Skeletal muscle satellite cell (primary cell): ENCODE measurements around the gene GABRB1.

Experiments used
- H3K27me3 ChIP-seq: 2 replicates; pipeline ENCODE4 v1.7.0; 2013; ENCODE audit warnings: low read length; ENCODE audit not compliant: control insufficient read depth, insufficient read depth
- H3K36me3 ChIP-seq: 2 replicates; pipeline ENCODE4 v1.7.0; 2013; ENCODE audit warnings: mild to moderate bottlenecking, control low read depth, low read length; ENCODE audit not compliant: insufficient read depth
- H3K4me1 ChIP-seq: 2 replicates; pipeline ENCODE4 v1.7.0; 2013; ENCODE audit warnings: low read length; ENCODE audit not compliant: control insufficient read depth, insufficient read depth
- H3K4me2 ChIP-seq: 2 replicates; pipeline ENCODE4 v1.7.0; 2013; ENCODE audit warnings: mild to moderate bottlenecking, low read length
- H3K4me3 ChIP-seq: 2 replicates; pipeline ENCODE4 v1.7.0; 2013; ENCODE audit warnings: low read length
- H3K9ac ChIP-seq: 2 replicates; pipeline ENCODE4 v1.7.0; 2013; ENCODE audit warnings: mild to moderate bottlenecking, low read depth, low read length, moderate library complexity
- H3K9me3 ChIP-seq: replicated peaks from 2 replicates; pipeline ENCODE4 v1.7.0; 2013; ENCODE audit warnings: mild to moderate bottlenecking, control low read depth, low read length

Gene GABRB1

GRCh38 chr4:47444031-47444430, 412.7 kb downstream of the GABRB1 start:
- Histone ChIP-seq H3K4me1 (no peaks in the 10 kb centered on the region), H3K36me3 (no peaks in the 10 kb centered on the region), H3K9ac (no peak overlapping the region), H3K4me3 (no peak overlapping the region), H3K9me3 (no peaks in the 10 kb centered on the region), H3K27me3 (no peaks in the 10 kb centered on the region), H3K4me2 (no peak overlapping the region)

DNA sequence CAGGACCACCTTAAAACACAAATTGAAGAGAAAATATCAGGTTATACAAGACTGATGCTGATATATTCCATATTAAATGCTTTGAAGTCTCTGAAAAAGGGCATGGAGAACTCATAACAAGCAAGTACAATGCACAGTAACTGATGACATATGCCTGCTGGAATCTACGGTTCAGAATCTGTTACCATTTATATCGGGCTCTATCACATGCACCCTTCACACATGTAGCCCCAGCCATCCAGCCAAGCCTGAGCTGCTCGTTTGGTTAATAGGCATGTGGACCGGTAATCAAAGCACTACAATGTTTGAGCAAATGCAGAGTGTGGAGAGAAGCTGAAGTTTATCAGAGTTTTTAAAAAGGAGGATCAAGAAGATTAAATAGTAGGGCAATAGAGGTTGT, 420.3 kb downstream of the GABRB1 start:
- Histone ChIP-seq H3K36me3 (peaks cover 34% of the 10 kb centered on the region), H3K9me3 (no peaks in the 10 kb centered on the region), H3K4me3 (no peak overlapping the region), H3K9ac (no peak overlapping the region), H3K4me1 (no peaks in the 10 kb centered on the region), H3K4me2 (no peak overlapping the region), H3K27me3 (no peaks in the 10 kb centered on the region)

DNA sequence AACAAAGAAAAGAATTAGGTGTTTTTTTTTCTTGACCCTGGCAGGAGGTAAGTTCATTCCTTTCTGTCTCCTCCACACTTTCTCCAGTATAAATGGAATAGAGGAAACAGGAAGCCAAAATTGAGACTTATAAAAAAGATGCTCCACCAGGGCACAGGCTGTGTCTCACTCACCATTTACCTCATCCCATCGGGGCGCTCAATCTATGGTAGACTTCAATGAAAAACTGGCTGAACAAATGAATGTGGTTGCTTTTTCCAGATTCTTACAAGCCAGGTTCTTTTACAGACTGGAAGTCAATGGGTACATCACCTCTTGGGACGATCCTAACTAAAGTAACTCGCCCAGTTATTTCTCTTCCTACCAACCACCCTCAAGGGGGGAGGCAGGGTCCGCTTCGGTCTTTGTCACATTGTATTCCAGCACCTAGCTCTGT, 431.4 kb downstream of the GABRB1 start:
- Histone ChIP-seq H3K4me3 (peak overlapping the region; percentile 85), H3K9me3 (no peaks in the 10 kb centered on the region), H3K4me1 (peaks cover 10% of the 10 kb centered on the region), H3K4me2 (peak overlapping the region; percentile 79), H3K9ac (peak overlapping the region; percentile 86), H3K27me3 (no peaks in the 10 kb centered on the region), H3K36me3 (no peaks in the 10 kb centered on the region)

DNA sequence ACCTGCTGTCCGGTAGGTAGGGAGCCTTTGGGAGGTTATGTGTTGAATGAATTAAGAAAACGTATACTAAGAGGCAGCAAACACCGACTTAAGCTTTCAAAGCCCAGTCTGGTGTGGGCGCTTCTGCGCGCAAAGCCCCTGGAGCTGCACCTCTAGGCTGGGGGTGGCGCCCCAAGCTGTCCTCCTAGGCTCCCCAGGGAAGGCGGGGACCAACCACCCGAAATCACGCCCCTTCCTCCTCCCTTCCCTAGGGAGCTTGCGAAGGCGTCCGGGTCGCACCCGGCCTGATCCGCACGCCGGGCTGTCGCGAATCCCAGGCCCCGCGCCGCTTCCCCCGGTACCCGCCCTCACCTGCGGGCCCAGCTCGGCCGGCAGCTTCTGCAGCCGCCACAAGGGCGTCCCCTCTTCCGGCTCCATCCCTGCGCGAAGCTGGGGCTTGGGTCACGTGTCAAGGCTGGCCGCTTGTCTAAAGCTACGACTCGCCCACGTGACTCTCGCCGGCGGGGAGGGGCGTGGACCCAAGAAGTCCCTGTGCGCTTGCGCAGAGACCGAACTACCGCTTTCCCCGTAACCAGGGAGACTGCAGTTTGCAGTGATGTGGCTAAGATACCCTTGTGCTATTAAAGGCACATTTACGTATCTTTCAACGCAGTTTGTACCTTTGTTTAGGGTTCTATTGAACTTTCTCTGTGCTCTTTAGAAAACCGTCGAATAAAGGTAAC, 432.0 kb downstream of the GABRB1 start, which contains the start of gene COMMD8:
Gene COMMD8 (minus strand): TSS at position 468 of the 722 bp plus-strand sequence. CDS start 51 bp downstream, at position 417.
- H3K4me1 ChIP-seq: peaks cover 10% of the 10 kb centered on the region
- H3K9ac ChIP-seq: peak within 1 kb of the TSS; percentile 86
- no peaks in the 10 kb centered on the region for H3K36me3 ChIP-seq

GRCh38 chr4:47465004-47465403, 433.6 kb downstream of the GABRB1 start:
- H3K9ac ChIP-seq: no peak overlapping the region
- H3K9me3 ChIP-seq: no peaks in the 10 kb centered on the region
- H3K4me3 ChIP-seq: no peak overlapping the region
- H3K27me3 ChIP-seq: no peaks in the 10 kb centered on the region
- H3K4me1 ChIP-seq: peaks cover 16% of the 10 kb centered on the region
- no peak overlapping the region for H3K4me2 ChIP-seq
- no peaks in the 10 kb centered on the region for H3K36me3 ChIP-seq

More for the DNA sequence above, 432.0 kb downstream of the GABRB1 start, which contains the start of gene COMMD8:
- Histone ChIP-seq H3K4me3 (peak within 1 kb of the TSS; percentile 85), H3K4me2 (peak within 1 kb of the TSS; percentile 79), H3K27me3 (no peaks in the 10 kb centered on the region), H3K9me3 (no peaks in the 10 kb centered on the region)

DNA sequence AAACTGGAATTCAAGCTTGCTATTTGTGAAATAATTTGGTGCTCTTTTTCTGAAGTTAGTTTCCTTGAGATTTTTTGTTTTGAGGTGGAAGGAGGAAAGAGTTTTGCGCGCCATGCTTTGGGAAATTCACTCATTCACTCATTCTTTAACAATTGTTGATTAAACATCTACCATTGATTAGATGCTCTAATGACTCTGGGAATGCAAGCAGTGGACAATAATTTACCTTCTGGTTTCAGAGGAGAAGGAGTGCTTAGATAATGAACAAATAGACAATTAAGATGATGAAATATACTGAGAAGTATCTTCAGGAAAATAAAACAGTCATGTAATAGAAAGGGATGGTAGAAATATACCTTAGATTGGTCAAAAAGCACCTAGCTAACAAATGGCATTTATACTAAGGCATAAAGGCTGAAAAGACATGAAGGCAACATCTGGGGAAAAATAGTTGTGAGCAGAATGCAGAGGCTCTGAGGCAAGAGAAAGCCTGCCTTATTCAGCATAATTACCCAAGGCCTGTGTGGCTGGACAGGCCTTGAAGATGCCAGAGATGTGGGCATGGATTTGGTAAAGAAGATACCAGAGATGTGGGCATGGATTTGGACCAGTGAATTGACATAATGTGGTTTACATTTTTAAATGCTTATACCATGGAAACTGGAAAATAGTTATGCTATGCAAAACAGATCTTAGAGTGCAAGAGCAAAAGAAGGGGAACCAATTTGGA, 434.9 kb downstream of the GABRB1 start:
- Histone ChIP-seq H3K4me3 (no peak overlapping the region), H3K4me2 (no peak overlapping the region), H3K9ac (no peak overlapping the region), H3K4me1 (peaks cover 22% of the 10 kb centered on the region), H3K27me3 (no peaks in the 10 kb centered on the region), H3K36me3 (no peaks in the 10 kb centered on the region), H3K9me3 (no peaks in the 10 kb centered on the region)

- no peak overlapping the region for H3K9ac ChIP-seq
- H3K9me3 ChIP-seq: no peaks in the 10 kb centered on the region
- no peak overlapping the region for H3K4me3 ChIP-seq
- peaks cover 14% of the 10 kb centered on the region for H3K4me1 ChIP-seq
- H3K36me3 ChIP-seq: no peaks in the 10 kb centered on the region
- no peaks in the 10 kb centered on the region for H3K27me3 ChIP-seq
- H3K4me2 ChIP-seq: no peak overlapping the region
These were observed 437.5 kb downstream of the GABRB1 start for GRCh38 chr4:47468706-47469365.

DNA sequence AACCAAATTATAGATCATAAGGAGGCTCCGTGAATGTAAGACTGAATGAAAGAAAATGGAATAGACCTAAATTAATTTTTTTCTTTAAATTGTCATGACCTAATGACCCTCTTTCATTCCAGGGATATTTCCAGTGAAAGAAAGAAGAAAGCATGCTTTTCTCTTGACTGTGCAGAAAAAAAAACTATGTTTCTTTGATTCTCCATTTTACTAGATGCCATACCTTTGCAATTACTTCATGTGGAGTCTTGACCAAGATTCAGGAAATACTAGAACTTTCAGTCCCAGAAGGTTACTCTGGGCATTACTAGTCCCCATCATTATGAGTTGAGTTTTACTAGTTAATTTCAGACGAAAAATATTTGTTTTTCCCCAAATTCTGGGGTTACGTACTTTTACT, 438.6 kb downstream of the GABRB1 start:
- Histone ChIP-seq H3K27me3 (no peaks in the 10 kb centered on the region), H3K4me2 (peak overlapping the region; percentile 20), H3K36me3 (no peaks in the 10 kb centered on the region), H3K9me3 (no peaks in the 10 kb centered on the region), H3K9ac (no peak overlapping the region), H3K4me1 (peaks cover 12% of the 10 kb centered on the region), H3K4me3 (no peak overlapping the region)

GRCh38 chr4:47471064-47471463, 439.7 kb downstream of the GABRB1 start:
- no peaks in the 10 kb centered on the region for H3K27me3 ChIP-seq
- H3K9ac ChIP-seq: no peak overlapping the region
- peaks cover 12% of the 10 kb centered on the region for H3K4me1 ChIP-seq
- no peak overlapping the region for H3K4me2 ChIP-seq
- H3K36me3 ChIP-seq: no peaks in the 10 kb centered on the region
- H3K4me3 ChIP-seq: no peak overlapping the region
- H3K9me3 ChIP-seq: no peaks in the 10 kb centered on the region

DNA sequence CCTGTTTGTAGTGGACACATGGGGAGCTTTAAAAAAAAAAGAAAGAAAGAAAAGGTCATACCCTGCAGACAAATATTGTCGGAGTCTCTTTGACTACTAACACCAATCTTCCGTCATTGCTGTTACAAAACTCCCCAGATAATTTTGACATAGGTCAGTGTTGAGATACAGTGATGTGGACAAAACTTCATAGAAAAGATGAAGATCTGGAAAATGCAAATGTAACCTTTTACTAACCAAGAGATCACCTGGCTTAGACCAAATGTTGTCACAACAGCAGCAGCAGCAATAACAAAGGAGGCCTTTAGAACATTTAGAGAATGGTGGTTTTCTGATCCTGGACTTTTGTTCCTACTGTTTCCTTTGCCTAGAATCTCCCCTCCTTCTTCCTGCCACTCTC, 440.2 kb downstream of the GABRB1 start:
- H3K4me2 ChIP-seq: no peak overlapping the region
- H3K4me1 ChIP-seq: peaks cover 12% of the 10 kb centered on the region
- no peaks in the 10 kb centered on the region for H3K36me3 ChIP-seq
- H3K9ac ChIP-seq: no peak overlapping the region
- H3K9me3 ChIP-seq: no peaks in the 10 kb centered on the region
- no peaks in the 10 kb centered on the region for H3K27me3 ChIP-seq
- no peak overlapping the region for H3K4me3 ChIP-seq

DNA sequence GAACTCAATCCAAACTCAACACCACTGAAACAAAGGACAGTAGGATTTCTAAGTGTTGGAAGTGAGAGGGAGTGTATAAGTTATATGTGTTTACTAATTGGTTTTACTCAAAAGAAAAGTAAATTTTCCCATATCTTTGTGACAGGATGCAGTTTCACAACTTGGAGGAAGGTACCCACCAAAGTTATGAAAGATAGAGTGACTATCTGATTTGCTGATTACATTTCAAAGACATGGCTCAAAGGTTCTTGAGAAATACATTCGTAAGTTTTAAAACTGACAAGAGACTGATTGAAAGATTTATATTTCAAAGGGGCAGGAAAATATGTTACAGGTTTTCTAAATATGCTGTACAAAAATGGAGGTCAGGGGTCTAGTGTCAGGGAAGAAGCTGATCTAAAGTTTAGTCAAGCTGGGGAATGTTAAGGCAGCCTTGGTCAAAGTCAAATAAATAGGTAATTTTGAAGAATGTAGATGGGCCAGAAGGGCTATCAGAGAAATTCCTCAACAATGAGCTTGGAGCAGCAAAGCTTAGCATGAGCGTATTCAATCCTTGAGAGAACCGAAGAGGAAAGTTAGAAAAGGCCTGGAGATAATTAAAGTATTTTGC, 441.9 kb downstream of the GABRB1 start:
- H3K9ac ChIP-seq: no peak overlapping the region

More for the DNA sequence above, 441.9 kb downstream of the GABRB1 start:
- H3K4me1 ChIP-seq: peaks cover 12% of the 10 kb centered on the region
- no peaks in the 10 kb centered on the region for H3K36me3 ChIP-seq
- no peaks in the 10 kb centered on the region for H3K9me3 ChIP-seq
- no peak overlapping the region for H3K4me3 ChIP-seq
- no peaks in the 10 kb centered on the region for H3K27me3 ChIP-seq
- H3K4me2 ChIP-seq: no peak overlapping the region
